RWPE1 (cell line): ENCODE results near the gene HPX.

Source experiments
- CTCF ChIA-PET: fragments of 350-600 bp; sonication (Branson Sonifier 250); formaldehyde crosslinking; extraction: SDS; loops from one replicate; lab custom pipeline; 2021; lab: Yijun Ruan, JAX
- POLR2A ChIA-PET: fragments of 400-600 bp; formaldehyde crosslinking; extraction: SDS; loops from one replicate; lab custom pipeline; 2020; ENCODE audit warnings: antibody characterized with exemption; ENCODE audit not compliant: low non-redundant PET; lab: Yijun Ruan, JAX
- DNase-seq: peaks from one replicate; pipeline ENCODE4 v3.0.0; 2012; ENCODE audit warnings: low spot score
- H3K27ac ChIP-seq: fragments of 450-650 bp; 2 replicates; pipeline ENCODE4 v1.5.1; 2017
- CTCF ChIP-seq: fragments of 450-650 bp; conservative IDR thresholded peaks from 2 replicates; pipeline ENCODE4 v1.5.1; 2017; ENCODE audit warnings: low read depth, mild to moderate bottlenecking

The HPX gene

GRCh38 chr11:6413791-6414201, 27.0 kb downstream of the HPX start:
- DNase-seq: no peak
- CTCF ChIA-PET: interaction anchor here (0.6 kb wide), 1 partner anchor 46 kb away, joined by 3 read pairs; no protein-coding TSS in a partner anchor
- POLR2A ChIA-PET: no interaction called here
- H3K27ac ChIP-seq: no peak overlapping the region
- no peak for TF ChIP-seq CTCF

GRCh38 chr11:6411594-6412031, 29.2 kb downstream of the HPX start:
- no peak for TF ChIP-seq CTCF
- ChIA-PET POLR2A (no interaction called here), CTCF (no interaction called here)
- no peak overlapping the region for H3K27ac ChIP-seq
- DNase-seq: no peak

GRCh38 chr11:6410695-6411430, 29.9 kb downstream of the HPX start:
- no peak for TF ChIP-seq CTCF
- POLR2A ChIA-PET: no interaction called here
- DNase-seq: no peak
- CTCF ChIA-PET: interaction anchor here (0.5 to 1.4 kb wide), 2 partner anchors 16 to 175 kb away, joined by 3 to 5 read pairs; no protein-coding TSS in a partner anchor
- H3K27ac ChIP-seq: no peak overlapping the region

- DNase-seq: no peak
- H3K27ac ChIP-seq: no peak overlapping the region
- no peak for TF ChIP-seq CTCF
- CTCF ChIA-PET: interaction anchor here (1.0 kb wide), 1 partner anchor 27 kb away, joined by 4 read pairs; no protein-coding TSS in a partner anchor
- POLR2A ChIA-PET: no interaction called here
These were observed 34.4 kb downstream of the HPX start for GRCh38 chr11:6406370-6406769.

- H3K27ac ChIP-seq: no peak overlapping the region
- POLR2A ChIA-PET: no interaction called here
- CTCF ChIA-PET: interaction anchor here (1.0 to 1.1 kb wide), 2 partner anchors 27 to 174 kb away, joined by 4 to 5 read pairs; no protein-coding TSS in a partner anchor
- no peak for TF ChIP-seq CTCF
- DNase-seq: no peak
These were observed 34.9 kb downstream of the HPX start for GRCh38 chr11:6405846-6406245.

GRCh38 chr11:6405052-6405667, 35.6 kb downstream of the HPX start:
- DNase-seq: no peak
- no peak overlapping the region for H3K27ac ChIP-seq
- ChIA-PET POLR2A (no interaction called here), CTCF (interaction anchor here (1.1 kb wide), 1 partner anchor 175 kb away, joined by 5 read pairs; no protein-coding TSS in a partner anchor)
- TF ChIP-seq CTCF: no peak
